ENCODE results near the gene ST6GALNAC3. TPM values are rescaled to one million over a fixed set of nuclear protein-coding genes. Genes with fewer than 3 reads are reported as not detected.

The ST6GALNAC3 gene
- total RNA-seq, 6 experiments from 2014 or later = 1.4 to 3.2 (median 2.6) TPM

- Histone ChIP-seq H3K27ac (no peak overlapping the region), H3K9me3 (no peaks in the 10 kb centered on the region), H3K4me1 (no peaks in the 10 kb centered on the region), H3K36me3 (no peaks in the 10 kb centered on the region), H3K27me3 (no peaks in the 10 kb centered on the region), H3K4me3 (no peak overlapping the region)
- intact Hi-C loops (cut with DNase I) = no loop called here
- 38% methylated on average over 8 of the region's 8 CpGs for WGBS (ENCODE audit: insufficient coverage, low coverage, low lambda C conversion rate, missing lambda C conversion rate)
- DNase-seq (no peak), ATAC-seq (no peak)
- no peak for TF ChIP-seq CTCF (IDR thresholded peaks at IDR 0.05)
- no peak for TF ChIP-seq POLR2A (IDR thresholded peaks at IDR 0.05)
Measured at GRCh38 chr1:76177615-76178014, 103.1 kb downstream of the ST6GALNAC3 start.

DNA sequence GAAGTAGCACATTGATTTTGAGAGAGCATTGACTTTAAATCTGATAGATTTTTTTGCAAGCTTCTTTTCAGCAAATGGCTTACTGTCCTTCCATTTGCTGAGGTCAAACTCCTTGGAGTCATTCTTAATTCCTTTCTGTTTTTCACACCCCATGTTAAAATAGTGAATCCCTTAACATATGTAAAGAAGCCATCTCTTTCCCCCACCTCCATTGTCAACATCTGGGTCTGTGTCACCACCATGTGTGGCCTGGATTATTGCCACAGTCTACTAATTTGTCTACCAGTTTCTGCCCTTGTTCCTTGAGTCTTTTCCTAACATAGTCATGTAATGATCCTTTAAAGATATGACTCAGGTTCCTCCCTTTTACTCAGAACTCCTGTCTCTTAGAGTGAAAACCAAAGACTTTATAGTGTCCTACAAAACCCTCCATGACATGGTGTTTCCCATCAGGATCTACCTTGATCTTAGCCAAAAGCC lies 104.7 kb downstream of the ST6GALNAC3 start:
- intact Hi-C loops (cut with DNase I) = no loop called here
- ATAC-seq (no peak), DNase-seq (no peak)
- no peak overlapping the region for H3K4me3 ChIP-seq
- H3K4me1 ChIP-seq = no peaks in the 10 kb centered on the region
- no peaks in the 10 kb centered on the region for H3K9me3 ChIP-seq
- H3K36me3 ChIP-seq = no peaks in the 10 kb centered on the region
- H3K27ac ChIP-seq = no peak overlapping the region
- H3K27me3 ChIP-seq = no peaks in the 10 kb centered on the region
- no peak for TF ChIP-seq POLR2A (IDR thresholded peaks at IDR 0.05)
- no peak for TF ChIP-seq CTCF (IDR thresholded peaks at IDR 0.05)

- TF ChIP-seq CTCF (IDR thresholded peaks at IDR 0.05) (no peak), POLR2A (IDR thresholded peaks at IDR 0.05) (no peak)
- no peak overlapping the region for H3K4me3 ChIP-seq
- ATAC-seq = no peak
Measured at GRCh38 chr1:76185207-76185606, 110.7 kb downstream of the ST6GALNAC3 start.

GRCh38 chr1:76186554-76187170 lies 112.1 kb downstream of the ST6GALNAC3 start:
- no peaks in the 10 kb centered on the region for H3K36me3 ChIP-seq
- TF ChIP-seq CTCF (IDR thresholded peaks at IDR 0.05) (no peak), POLR2A (IDR thresholded peaks at IDR 0.05) (no peak)
- H3K27me3 ChIP-seq = no peaks in the 10 kb centered on the region
- no peak for DNase-seq
- no peak for ATAC-seq
- H3K4me1 ChIP-seq = no peaks in the 10 kb centered on the region
- WGBS (ENCODE audit: insufficient coverage, low coverage, low lambda C conversion rate, missing lambda C conversion rate) = 47% methylated on average over 6 of the region's 6 CpGs
- intact Hi-C loops (cut with DNase I) = no loop called here
- no peak overlapping the region for H3K27ac ChIP-seq
- H3K4me3 ChIP-seq = no peak overlapping the region
- no peaks in the 10 kb centered on the region for H3K9me3 ChIP-seq

More at GRCh38 chr1:76185207-76185606, 110.7 kb downstream of the ST6GALNAC3 start:
- Histone ChIP-seq H3K27me3 (no peaks in the 10 kb centered on the region), H3K36me3 (no peaks in the 10 kb centered on the region), H3K27ac (no peak overlapping the region), H3K4me1 (no peaks in the 10 kb centered on the region), H3K9me3 (no peaks in the 10 kb centered on the region)
- no peak for DNase-seq
- intact Hi-C loops (cut with DNase I) = no loop called here
- WGBS (ENCODE audit: insufficient coverage, low coverage, low lambda C conversion rate, missing lambda C conversion rate) = 41% methylated on average over 5 of the region's 5 CpGs

DNA sequence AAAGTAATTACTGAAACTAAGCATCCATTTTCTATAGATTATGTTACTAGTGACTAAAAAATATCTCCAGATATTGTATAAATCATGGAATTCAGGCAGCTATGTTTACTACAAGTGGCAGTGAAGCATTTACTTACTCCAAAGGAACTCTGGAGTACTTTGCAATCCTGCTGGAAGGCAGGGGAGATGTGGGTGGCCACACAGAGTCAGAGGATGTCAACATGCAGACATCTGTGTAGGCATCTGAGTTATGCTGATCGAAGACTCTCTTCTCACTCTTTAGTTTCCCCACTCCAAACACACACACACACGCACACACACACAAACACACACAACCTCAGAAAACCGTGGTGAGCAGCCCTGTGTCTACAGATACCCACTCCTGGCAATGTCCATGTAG lies 112.9 kb downstream of the ST6GALNAC3 start:
- no peaks in the 10 kb centered on the region for H3K27me3 ChIP-seq
- DNase-seq (no peak), ATAC-seq (no peak)
- H3K9me3 ChIP-seq = no peaks in the 10 kb centered on the region
- no peaks in the 10 kb centered on the region for H3K36me3 ChIP-seq
- WGBS (ENCODE audit: insufficient coverage, low coverage, low lambda C conversion rate, missing lambda C conversion rate) = 49% methylated on average over 3 of the region's 3 CpGs
- H3K4me1 ChIP-seq = no peaks in the 10 kb centered on the region
- H3K27ac ChIP-seq = no peak overlapping the region
- intact Hi-C loops (cut with DNase I) = no loop called here
- no peak overlapping the region for H3K4me3 ChIP-seq
- TF ChIP-seq CTCF (IDR thresholded peaks at IDR 0.05) (no peak), POLR2A (IDR thresholded peaks at IDR 0.05) (no peak)
